Type B pancreatic cell (in vitro differentiated cells): ENCODE data around the gene GPS2. TPM values are rescaled to one million over a fixed set of nuclear protein-coding genes. Genes with fewer than 3 reads are reported as not detected.

Experiments
- DNase-seq: peaks from one replicate; pipeline ENCODE4 v3.0.0; 2021; ENCODE audit warnings: mixed read lengths; ENCODE audit not compliant: unreplicated experiment; ENCODE audit errors: extremely low spot score
- H3K27ac Mint-ChIP-seq: 2 replicates; pipeline ENCODE4 v1.8.0; 2021; ENCODE audit warnings: mild to moderate bottlenecking, mixed read lengths
- H3K27me3 Mint-ChIP-seq: 2 replicates; pipeline ENCODE4 v1.8.0; 2021; ENCODE audit warnings: mixed read lengths
- H3K36me3 Mint-ChIP-seq: 2 replicates; pipeline ENCODE4 v1.8.0; 2021; ENCODE audit warnings: mixed read lengths
- H3K4me1 Mint-ChIP-seq: one replicate; pipeline ENCODE4 v1.8.0; 2021; ENCODE audit warnings: mixed read lengths; ENCODE audit not compliant: unreplicated experiment
- H3K4me3 Mint-ChIP-seq: 2 replicates; pipeline ENCODE4 v1.8.0; 2021; ENCODE audit warnings: mild to moderate bottlenecking, mixed read lengths
- H3K9me3 Mint-ChIP-seq: 2 replicates; pipeline ENCODE4 v1.8.0; 2021; ENCODE audit warnings: mixed read lengths
- CTCF ChIP-seq: fragments of 200-600 bp; sonication (generic); conservative IDR thresholded peaks from 2 replicates; pipeline ENCODE4 v1.5.0; 2021; ENCODE audit warnings: antibody characterized with exemption, mild to moderate bottlenecking
- total RNA-seq: library from RNA; stranded (reverse); gene quantifications from 2 replicates; pipeline ENCODE4 v1.2.1, GENCODE V29; 2021; ENCODE audit warnings: low replicate concordance

GPS2 gene
- total RNA-seq, 1 donor from 2014 or later = 75.4 TPM

DNA sequence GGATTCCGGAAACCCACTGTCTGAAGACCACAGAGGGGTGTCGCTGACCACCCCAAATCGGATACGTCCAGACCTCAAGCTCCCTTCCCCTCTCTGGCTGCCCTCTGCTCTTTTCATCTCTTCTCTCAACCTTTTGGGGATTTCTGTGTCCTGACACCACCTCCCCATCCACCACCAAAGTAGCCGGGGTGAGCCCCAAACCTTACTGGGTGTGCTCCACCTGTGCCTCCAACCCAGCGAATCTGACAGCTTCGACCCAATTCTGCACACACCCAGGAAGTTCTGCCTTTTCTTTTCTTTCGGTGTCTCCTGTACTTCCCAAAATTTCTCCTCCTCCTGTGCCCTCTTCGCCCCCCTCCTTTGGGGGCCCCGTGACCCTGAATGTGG, 37.3 kb upstream of the GPS2 start:
- H3K4me1 Mint-ChIP-seq = peaks cover 29% of the 10 kb centered on the region
- no peaks in the 10 kb centered on the region for H3K27me3 Mint-ChIP-seq
- H3K9me3 Mint-ChIP-seq = no peaks in the 10 kb centered on the region
- peak; percentile 3 for TF ChIP-seq CTCF
- peak overlapping the region; percentile 89 for H3K4me3 Mint-ChIP-seq
- DNase-seq = no peak
- no peaks in the 10 kb centered on the region for H3K36me3 Mint-ChIP-seq
- H3K27ac Mint-ChIP-seq = peak overlapping the region; percentile 91

- H3K4me3 Mint-ChIP-seq = peak within 1 kb of the TSS; percentile 90
- TF ChIP-seq CTCF = peak; percentile 69
- H3K4me1 Mint-ChIP-seq = peaks cover 29% of the 10 kb centered on the region
- peak within 1 kb of the TSS; percentile 97 for H3K27ac Mint-ChIP-seq
- peak; percentile 88 for DNase-seq
- H3K27me3 Mint-ChIP-seq = no peaks in the 10 kb centered on the region
- H3K9me3 Mint-ChIP-seq = no peaks in the 10 kb centered on the region
- no peaks in the 10 kb centered on the region for H3K36me3 Mint-ChIP-seq
These were observed 36.7 kb upstream of the GPS2 start, which contains the start of gene KCTD11 for GRCh38 chr17:7351665-7352502. KCTD11 (plus strand) TSS chr17:7352162.

- Mint-ChIP-seq H3K27ac (peak overlapping the region; percentile 97), H3K4me1 (peaks cover 19% of the 10 kb centered on the region), H3K4me3 (peak overlapping the region; percentile 90), H3K36me3 (no peaks in the 10 kb centered on the region), H3K27me3 (peaks cover 11% of the 10 kb centered on the region), H3K9me3 (no peaks in the 10 kb centered on the region)
- TF ChIP-seq CTCF = no peak
- DNase-seq = no peak
These were observed 33.5 kb upstream of the GPS2 start for GRCh38 chr17:7348478-7349242.

DNA sequence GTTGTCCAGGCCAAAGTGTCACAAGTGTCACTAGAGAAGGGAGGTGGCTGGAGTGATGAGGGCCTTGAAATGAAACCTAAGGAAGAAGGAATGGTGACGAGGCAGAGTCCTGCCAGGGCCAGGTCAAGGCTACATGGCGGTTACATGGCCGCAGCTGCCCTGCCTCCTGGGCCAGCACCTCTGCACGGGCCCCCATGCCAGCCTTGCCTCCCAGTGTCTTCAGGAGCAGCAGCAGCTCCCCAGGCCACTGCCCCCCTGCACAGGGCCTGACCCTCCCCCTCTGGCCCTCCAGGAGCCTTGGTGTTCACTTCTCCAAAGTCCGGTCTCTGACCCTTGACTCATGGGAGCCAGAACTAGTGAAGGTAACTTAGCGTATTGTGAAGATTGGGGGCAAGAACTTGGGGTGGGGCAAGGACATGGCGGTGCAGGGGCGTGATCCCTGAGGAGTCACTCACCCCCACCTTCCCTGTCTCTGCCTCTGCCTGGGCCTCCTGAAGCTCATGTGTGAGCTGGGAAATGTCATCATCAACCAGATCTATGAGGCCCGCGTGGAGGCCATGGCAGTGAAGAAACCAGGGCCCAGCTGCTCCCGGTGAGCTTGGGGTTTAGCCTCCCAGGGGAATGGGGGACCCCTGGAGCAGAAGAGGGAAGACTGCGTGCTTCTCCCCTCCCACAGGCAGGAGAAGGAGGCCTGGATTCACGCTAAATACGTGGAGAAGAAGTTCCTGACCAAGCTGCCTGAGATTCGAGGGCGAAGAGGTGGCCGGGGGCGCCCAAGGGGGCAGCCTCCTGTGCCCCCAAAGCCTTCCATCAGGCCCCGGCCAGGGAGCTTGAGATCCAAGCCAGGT, 32.7 kb upstream of the GPS2 start:
- TF ChIP-seq CTCF = no peak
- Mint-ChIP-seq H3K27me3 (peaks cover 14% of the 10 kb centered on the region), H3K9me3 (no peaks in the 10 kb centered on the region), H3K4me3 (no peak overlapping the region), H3K36me3 (no peaks in the 10 kb centered on the region), H3K27ac (peak overlapping the region; percentile 78), H3K4me1 (peaks cover 19% of the 10 kb centered on the region)
- no peak for DNase-seq

DNA sequence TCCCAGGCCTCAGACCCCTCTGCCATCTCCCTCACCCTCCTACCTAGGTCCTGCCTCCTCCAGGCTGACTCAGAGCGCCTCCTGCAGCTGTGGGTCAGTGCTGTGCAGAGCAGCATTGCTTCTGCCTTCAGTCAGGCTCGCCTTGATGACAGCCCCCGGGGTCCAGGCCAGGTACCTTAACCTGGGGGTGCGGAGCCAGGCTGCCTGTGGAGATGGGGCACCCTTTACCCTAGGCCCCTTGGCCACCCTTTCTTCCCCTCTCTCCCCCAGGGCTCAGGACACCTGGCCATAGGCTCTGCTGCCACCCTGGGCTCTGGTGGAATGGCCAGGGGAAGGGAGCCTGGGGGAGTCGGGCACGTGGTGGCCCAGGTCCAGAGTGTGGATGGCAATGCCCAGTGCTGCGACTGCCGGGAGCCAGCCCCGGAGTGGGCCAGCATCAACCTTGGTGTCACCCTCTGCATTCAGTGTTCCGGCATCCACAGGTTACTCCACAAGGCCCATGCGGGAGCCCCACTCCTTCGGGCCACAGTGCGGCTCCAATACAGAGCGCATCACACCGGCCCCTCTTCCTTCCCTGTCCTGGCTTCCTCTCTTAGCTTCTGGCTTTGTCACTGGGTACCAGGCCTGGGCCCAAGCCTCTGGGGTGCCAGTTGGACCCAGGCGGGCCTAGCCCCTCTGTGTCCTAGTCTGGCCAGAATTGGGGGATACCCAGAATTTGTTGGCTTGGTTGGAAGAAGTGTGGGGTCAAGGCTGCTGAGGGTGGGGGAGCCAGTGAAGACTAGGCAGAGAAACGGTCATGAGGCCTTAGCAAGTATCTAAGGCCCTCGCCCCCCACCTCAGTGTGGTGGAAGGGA, 31.8 kb upstream of the GPS2 start:
- DNase-seq = no peak
- Mint-ChIP-seq H3K27ac (peak overlapping the region; percentile 78), H3K4me3 (no peak overlapping the region), H3K36me3 (no peaks in the 10 kb centered on the region), H3K9me3 (no peaks in the 10 kb centered on the region), H3K27me3 (peaks cover 16% of the 10 kb centered on the region), H3K4me1 (peaks cover 13% of the 10 kb centered on the region)
- no peak for TF ChIP-seq CTCF
